Suprapubic skin (tissue), 4 donors: ENCODE measurements around the gene MMP19. TPM values are rescaled to one million over a fixed set of nuclear protein-coding genes. Genes with fewer than 3 reads are reported as not detected.

Source experiments
- DNase-seq, 2 donors: peaks; one replicate each; pipeline ENCODE4 v3.0.0-alpha.2; 2019; ENCODE audit warnings: low spot score in 2 of 2
- H3K27ac ChIP-seq: fragments of 200-600 bp; sonication (generic); one replicate; pipeline ENCODE4 v1.5.1; 2019
- H3K27me3 ChIP-seq: fragments of 200-600 bp; sonication (generic); one replicate; pipeline ENCODE4 v1.5.1; 2019
- H3K36me3 ChIP-seq: fragments of 200-600 bp; sonication (generic); one replicate; pipeline ENCODE4 v1.5.1; 2019
- H3K4me1 ChIP-seq: fragments of 200-600 bp; sonication (generic); one replicate; pipeline ENCODE4 v1.5.1; 2019
- H3K4me3 ChIP-seq: fragments of 200-600 bp; sonication (generic); one replicate; pipeline ENCODE4 v1.5.1; 2019; ENCODE audit warnings: mild to moderate bottlenecking
- H3K9me3 ChIP-seq: fragments of 200-600 bp; sonication (generic); one replicate; pipeline ENCODE4 v1.5.1; 2019
- EP300 ChIP-seq: sonication (generic); formaldehyde crosslinking; IDR thresholded peaks from one replicate; pipeline ENCODE4 v1.6.1; 2017; ENCODE audit warnings: antibody characterized with exemption
- POLR2A ChIP-seq, 2 donors: fragments of 450-650 bp; IDR thresholded peaks; one replicate each; pipeline ENCODE4 v1.6.1; 2017; ENCODE audit warnings: antibody characterized with exemption in 2 of 2, mild to moderate bottlenecking in 2 of 2, moderate library complexity in 2 of 2
- POLR2AphosphoS5 ChIP-seq, 3 donors: sonication (generic); formaldehyde crosslinking; IDR thresholded peaks; one replicate each; pipeline ENCODE4 v1.6.1; 2017; ENCODE audit warnings: antibody characterized with exemption in 3 of 3
- WGBS: methylation state at CpG from one replicate; pipeline ENCODE4 v1.1.5; 2018; 5-methylcytosine and 5-hydroxymethylcytosine counted together
- total RNA-seq, 4 donors: library from RNA; depleted of rRNA; stranded (reverse); fragments of >200 nt; gene quantifications; one replicate each; pipeline ENCODE4 v1.1.0, GENCODE V29; 2016
- TF ChIP-seq, protein P1 (sequence below), 2 donors: fragments of 200-600 bp in 1 of 2; fragments of 450-650 bp in 1 of 2; sonication (generic) in 1 of 2; IDR thresholded peaks; one replicate each; pipeline ENCODE4 v1.5.1; 2016 to 2019; ENCODE audit warnings: antibody characterized with exemption in 2 of 2, mild to moderate bottlenecking in 1 of 2, moderate library complexity in 1 of 2

MMP19 gene
- total RNA-seq, 4 donors from 2014 or later, result 4.2 to 10.5 (median 5.5) TPM

DNA sequence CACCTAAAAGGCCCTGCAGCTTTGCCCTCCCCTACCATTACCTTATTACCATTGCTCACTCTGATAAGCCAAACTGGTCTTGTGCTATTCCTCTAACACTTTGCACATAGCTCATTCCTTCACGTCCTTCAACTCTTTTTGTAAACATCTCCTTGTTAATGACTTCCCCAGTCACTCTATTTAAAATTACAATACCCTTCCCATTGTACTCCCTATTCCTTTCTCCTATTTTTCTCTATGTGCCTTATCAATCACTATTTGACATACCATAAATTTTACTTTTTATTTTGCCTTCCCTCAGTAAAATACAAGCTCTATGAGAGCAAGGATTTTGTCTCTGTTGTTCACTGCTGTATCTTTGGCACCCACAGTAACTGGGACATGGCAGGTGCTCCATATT, 30.6 kb downstream of the MMP19 start:
- Histone ChIP-seq H3K27me3 (no peaks in the 10 kb centered on the region), H3K4me3 (no peak overlapping the region), H3K4me1 (peaks cover 34% of the 10 kb centered on the region), H3K27ac (no peak overlapping the region), H3K9me3 (no peaks in the 10 kb centered on the region), H3K36me3 (peaks cover 19% of the 10 kb centered on the region)
- TF ChIP-seq POLR2A (IDR thresholded peaks at IDR 0.05) (no peak), EP300 (no peak), POLR2AphosphoS5 (IDR thresholded peaks at IDR 0.05) (no peak)
- TF ChIP-seq, protein P1, sequence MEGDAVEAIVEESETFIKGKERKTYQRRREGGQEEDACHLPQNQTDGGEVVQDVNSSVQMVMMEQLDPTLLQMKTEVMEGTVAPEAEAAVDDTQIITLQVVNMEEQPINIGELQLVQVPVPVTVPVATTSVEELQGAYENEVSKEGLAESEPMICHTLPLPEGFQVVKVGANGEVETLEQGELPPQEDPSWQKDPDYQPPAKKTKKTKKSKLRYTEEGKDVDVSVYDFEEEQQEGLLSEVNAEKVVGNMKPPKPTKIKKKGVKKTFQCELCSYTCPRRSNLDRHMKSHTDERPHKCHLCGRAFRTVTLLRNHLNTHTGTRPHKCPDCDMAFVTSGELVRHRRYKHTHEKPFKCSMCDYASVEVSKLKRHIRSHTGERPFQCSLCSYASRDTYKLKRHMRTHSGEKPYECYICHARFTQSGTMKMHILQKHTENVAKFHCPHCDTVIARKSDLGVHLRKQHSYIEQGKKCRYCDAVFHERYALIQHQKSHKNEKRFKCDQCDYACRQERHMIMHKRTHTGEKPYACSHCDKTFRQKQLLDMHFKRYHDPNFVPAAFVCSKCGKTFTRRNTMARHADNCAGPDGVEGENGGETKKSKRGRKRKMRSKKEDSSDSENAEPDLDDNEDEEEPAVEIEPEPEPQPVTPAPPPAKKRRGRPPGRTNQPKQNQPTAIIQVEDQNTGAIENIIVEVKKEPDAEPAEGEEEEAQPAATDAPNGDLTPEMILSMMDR (IDR thresholded peaks at IDR 0.05), result no peak
- no peak for DNase-seq
- WGBS, result 35% methylated on average over 1 of the region's 1 CpG

DNA sequence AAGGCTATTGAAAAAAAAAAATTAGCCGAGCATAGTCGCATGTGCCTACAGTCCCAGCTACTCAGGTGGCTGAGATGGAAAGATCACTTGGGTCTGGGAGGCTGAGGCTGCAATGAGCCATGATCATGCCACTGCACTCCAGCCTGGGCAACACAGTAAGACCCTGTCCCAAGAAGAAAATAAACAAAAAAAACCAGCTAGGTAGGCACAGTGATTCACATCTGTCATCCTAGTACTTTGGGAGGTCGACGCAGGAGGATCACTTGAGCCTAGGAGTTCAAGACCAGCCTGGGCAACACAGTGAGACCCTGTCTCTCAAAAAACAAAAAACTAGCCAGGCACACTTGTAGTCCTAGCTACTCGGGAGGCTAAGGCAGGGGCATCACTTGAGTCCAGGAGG, 33.5 kb downstream of the MMP19 start:
- 79% methylated on average over 5 of the region's 5 CpGs for WGBS

DNA sequence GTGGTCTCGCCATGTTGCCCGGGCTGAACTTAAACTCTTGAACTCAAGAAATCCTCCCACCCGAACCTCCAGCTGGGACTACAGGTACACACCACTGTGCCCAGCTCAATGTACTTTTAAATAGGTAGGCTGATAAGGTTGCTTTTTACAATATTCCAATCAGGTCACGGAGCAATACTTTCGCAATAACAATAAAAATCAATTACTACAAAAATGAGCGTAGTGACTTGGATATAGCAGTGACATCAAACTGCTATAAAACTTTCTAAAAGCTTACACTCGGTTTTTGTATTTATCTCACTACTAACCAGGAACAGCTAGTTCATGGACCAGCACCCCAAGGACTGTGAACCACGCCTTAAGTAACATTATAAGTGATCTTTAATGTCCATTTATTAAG, 35.8 kb downstream of the MMP19 start:
- Histone ChIP-seq H3K9me3 (no peaks in the 10 kb centered on the region), H3K4me3 (no peak overlapping the region), H3K36me3 (peaks cover 26% of the 10 kb centered on the region), H3K27me3 (no peaks in the 10 kb centered on the region), H3K4me1 (no peaks in the 10 kb centered on the region), H3K27ac (no peak overlapping the region)
- TF ChIP-seq EP300 (no peak), POLR2A (IDR thresholded peaks at IDR 0.05) (no peak), POLR2AphosphoS5 (IDR thresholded peaks at IDR 0.05) (no peak)
- TF ChIP-seq, protein P1 (IDR thresholded peaks at IDR 0.05), result no peak
- DNase-seq, result no peak
- 96% methylated on average over 8 of the region's 8 CpGs for WGBS

More for the DNA sequence above, 33.5 kb downstream of the MMP19 start:
- H3K36me3 ChIP-seq, result peaks cover 16% of the 10 kb centered on the region
- H3K4me1 ChIP-seq, result peaks cover 9% of the 10 kb centered on the region
- TF ChIP-seq, protein P1 (IDR thresholded peaks at IDR 0.05), result no peak
- TF ChIP-seq EP300 (no peak), POLR2AphosphoS5 (IDR thresholded peaks at IDR 0.05) (no peak), POLR2A (IDR thresholded peaks at IDR 0.05) (no peak)
- no peak for DNase-seq
- no peaks in the 10 kb centered on the region for H3K27me3 ChIP-seq
- H3K9me3 ChIP-seq, result no peaks in the 10 kb centered on the region
- no peak overlapping the region for H3K27ac ChIP-seq
- H3K4me3 ChIP-seq, result no peak overlapping the region

DNA sequence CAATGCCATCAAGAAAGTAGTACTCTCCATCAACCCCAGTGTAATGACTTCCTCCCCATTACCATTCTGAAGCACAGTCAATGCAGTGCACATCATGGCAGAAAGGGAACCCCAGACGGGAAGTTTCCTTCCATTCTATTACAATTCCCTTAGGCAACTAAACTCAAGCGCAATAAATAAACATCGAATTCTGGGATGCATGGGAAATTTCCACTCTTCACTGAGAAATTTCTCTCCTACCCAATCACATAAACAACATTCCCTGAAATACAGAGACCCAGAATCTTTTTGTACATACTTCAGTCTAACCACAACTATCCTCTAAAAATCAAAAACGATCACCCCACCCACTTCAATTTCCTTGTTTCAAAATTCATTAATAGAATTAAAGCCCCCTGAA, 45.2 kb downstream of the MMP19 start:
- H3K4me3 ChIP-seq, result no peak overlapping the region
- WGBS, result 70% methylated on average over 4 of the region's 4 CpGs
- peaks cover 83% of the 10 kb centered on the region for H3K36me3 ChIP-seq
- H3K27me3 ChIP-seq, result no peaks in the 10 kb centered on the region
- H3K27ac ChIP-seq, result no peak overlapping the region
- no peaks in the 10 kb centered on the region for H3K9me3 ChIP-seq
- H3K4me1 ChIP-seq, result no peaks in the 10 kb centered on the region
- TF ChIP-seq POLR2AphosphoS5 (IDR thresholded peaks at IDR 0.05) (no peak), EP300 (no peak), POLR2A (IDR thresholded peaks at IDR 0.05) (no peak)
- TF ChIP-seq, protein P1 (IDR thresholded peaks at IDR 0.05), result no peak
- no peak for DNase-seq

DNA sequence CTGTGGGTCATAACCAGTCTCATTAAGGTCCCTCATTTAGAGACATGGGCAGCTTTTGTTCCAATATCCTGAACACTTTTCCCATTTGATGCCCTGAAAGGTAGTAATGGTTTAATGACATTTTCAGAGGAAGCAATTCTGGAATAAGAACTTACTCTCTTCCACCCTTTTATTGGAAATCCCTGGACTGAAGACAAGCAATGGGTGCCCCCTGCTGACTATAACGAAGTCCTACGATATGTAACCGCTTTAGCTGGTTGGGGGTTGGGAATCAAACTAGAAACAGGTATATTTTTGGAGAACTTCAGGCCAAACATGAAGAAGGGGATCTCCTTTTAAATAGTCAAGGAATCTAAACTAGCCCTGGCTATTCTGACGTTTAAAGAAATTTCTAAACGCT, 45.7 kb downstream of the MMP19 start:
- Histone ChIP-seq H3K4me1 (no peaks in the 10 kb centered on the region), H3K9me3 (no peaks in the 10 kb centered on the region), H3K36me3 (peaks cover 88% of the 10 kb centered on the region), H3K27me3 (no peaks in the 10 kb centered on the region), H3K27ac (no peak overlapping the region), H3K4me3 (no peak overlapping the region)
- 65% methylated on average over 5 of the region's 5 CpGs for WGBS
- no peak for DNase-seq
- TF ChIP-seq POLR2A (IDR thresholded peaks at IDR 0.05) (no peak), EP300 (no peak), POLR2AphosphoS5 (IDR thresholded peaks at IDR 0.05) (no peak)
- TF ChIP-seq, protein P1 (IDR thresholded peaks at IDR 0.05), result no peak
